HAP-1 (cell line): ENCODE measurements around the gene F10.

Experiments used
- DNase-seq, 2 experiments: peaks; one replicate each; pipeline ENCODE4 v3.0.0-alpha.2; 2016 to 2020; ENCODE audit warnings: low spot score in 2 of 2
- H3K27me3 ChIP-seq: fragments of 250-450 bp; sonication (Bioruptor Pico); 2 replicates; pipeline ENCODE4 v1.5.1; 2020; ENCODE audit warnings: low read depth, mild to moderate bottlenecking, moderate library complexity
- H3K36me3 ChIP-seq: fragments of 250-450 bp; sonication (Bioruptor Pico); replicated peaks from 2 replicates; pipeline ENCODE4 v1.5.1; 2020; ENCODE audit warnings: mild to moderate bottlenecking
- H3K4me1 ChIP-seq: fragments of 250-450 bp; sonication (Bioruptor Pico); 2 replicates; pipeline ENCODE4 v1.5.1; 2020; ENCODE audit warnings: mild to moderate bottlenecking
- H3K4me3 ChIP-seq: fragments of 250-450 bp; sonication (Bioruptor Pico); 2 replicates; pipeline ENCODE4 v1.5.1; 2020; ENCODE audit warnings: mild to moderate bottlenecking, moderate library complexity
- H3K9me3 ChIP-seq: fragments of 250-450 bp; sonication (Bioruptor Pico); 2 replicates; pipeline ENCODE4 v1.5.1; 2020; ENCODE audit warnings: mild to moderate bottlenecking, moderate library complexity
- in situ Hi-C: fragments of 300-500 bp; cut with MboI; formaldehyde crosslinking; loops from 3 replicates; pipeline ENCODE4 v1.14.3; 2020; ENCODE audit warnings: low sequenced_read_pairs, inconsistent platforms, mixed read lengths

F10 gene

GRCh38 chr13:113090806-113091205 lies 31.8 kb upstream of the F10 start:
- Histone ChIP-seq H3K27me3 (no peaks in the 10 kb centered on the region), H3K9me3 (no peaks in the 10 kb centered on the region), H3K36me3 (no peaks in the 10 kb centered on the region), H3K4me1 (peaks cover 14% of the 10 kb centered on the region), H3K4me3 (no peak overlapping the region)
- in situ Hi-C loops: no loop called here
- no peak for DNase-seq

- Histone ChIP-seq H3K36me3 (no peaks in the 10 kb centered on the region), H3K9me3 (no peaks in the 10 kb centered on the region), H3K4me3 (no peak overlapping the region), H3K4me1 (peaks cover 14% of the 10 kb centered on the region), H3K27me3 (no peaks in the 10 kb centered on the region)
- in situ Hi-C loops: no loop called here
- DNase-seq: no peak
Measured at GRCh38 chr13:113091211-113091771, 31.3 kb upstream of the F10 start.

DNA sequence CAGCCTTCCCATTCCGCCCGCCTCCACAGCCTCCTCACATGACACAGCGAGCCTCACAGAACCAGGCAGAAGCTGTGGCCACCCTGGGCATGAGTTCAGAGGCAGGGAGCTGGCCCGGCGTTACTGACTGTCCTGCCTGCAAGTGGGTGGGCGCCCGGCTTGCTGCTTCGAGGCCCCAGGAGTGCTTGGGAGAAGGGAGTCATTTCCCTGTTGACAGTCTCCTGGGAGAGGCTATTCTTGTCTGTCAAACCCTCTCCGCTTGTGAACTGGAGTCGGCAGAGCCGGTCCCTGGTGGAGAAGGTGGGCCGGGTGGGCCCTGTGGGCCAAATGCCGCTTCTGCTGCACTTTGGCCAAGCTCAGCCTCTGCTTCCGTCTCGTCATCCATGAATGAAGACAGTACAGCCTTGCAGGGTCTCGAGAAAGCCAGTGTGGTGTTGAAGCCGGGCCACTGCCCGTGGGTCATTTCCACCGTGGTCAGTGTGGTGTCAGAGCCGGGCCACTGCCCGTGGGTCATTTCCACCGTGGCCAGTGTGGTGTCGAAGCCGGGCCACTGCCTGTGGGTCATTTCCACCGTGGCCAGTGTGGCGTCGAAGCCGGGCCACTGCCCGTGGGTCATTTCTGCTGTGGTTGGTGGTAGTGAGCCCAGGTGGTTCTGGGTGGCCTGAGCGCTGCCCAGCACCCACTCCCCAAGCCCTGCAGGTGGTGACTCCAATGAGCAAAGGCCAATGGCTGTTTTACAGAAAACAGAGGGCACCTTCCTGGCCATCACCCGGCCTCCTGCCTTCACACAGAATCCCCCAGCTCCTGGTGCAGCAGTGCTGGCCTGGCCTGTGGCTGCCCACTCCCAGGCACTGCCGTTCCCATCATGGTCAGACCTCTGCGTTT lies 30.5 kb upstream of the F10 start:
- Histone ChIP-seq H3K9me3 (no peaks in the 10 kb centered on the region), H3K4me3 (no peak overlapping the region), H3K27me3 (no peaks in the 10 kb centered on the region), H3K36me3 (no peaks in the 10 kb centered on the region), H3K4me1 (peaks cover 14% of the 10 kb centered on the region)
- in situ Hi-C loops: no loop called here
- DNase-seq: no peak

DNA sequence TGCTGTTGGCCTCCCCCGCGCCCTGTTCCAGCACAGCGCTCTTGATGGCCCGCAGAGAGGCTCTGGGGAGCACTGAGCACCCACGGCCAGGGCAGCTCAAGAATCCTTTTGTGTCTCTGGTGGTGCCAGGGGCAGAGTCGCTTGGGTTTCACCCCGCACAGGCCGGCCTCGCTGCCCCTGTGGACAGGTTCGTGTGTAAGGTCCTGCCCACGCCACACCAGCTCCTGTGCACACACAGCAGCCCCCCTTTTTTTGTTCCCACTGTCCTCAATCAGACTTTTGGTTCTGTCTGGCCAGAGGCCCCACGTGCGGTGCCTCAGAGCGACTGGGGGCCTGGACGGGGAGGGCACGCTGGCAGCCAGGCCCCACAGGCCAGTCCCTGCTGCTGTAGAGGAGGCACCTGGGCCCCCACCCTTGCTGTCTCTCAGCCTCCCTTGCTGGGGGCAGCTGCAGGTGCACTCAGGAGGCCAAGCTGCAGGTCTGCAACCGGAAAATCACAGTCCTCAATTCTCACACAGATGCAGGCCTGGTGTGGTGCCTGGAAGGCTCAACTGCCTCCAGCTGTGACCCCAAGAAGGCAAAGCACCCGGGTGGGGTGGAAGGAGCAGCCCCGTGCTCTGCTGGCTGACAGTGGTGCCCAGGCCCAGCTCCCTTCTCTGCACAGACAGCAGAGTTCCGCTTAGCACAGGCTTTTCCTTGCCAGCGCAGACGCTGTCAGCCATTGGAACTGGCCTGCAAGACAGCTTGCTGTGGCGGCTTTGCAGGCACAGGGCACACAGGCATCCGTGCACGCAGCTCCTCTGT lies 29.6 kb upstream of the F10 start:
- in situ Hi-C loops: no loop called here
- Histone ChIP-seq H3K27me3 (no peaks in the 10 kb centered on the region), H3K9me3 (no peaks in the 10 kb centered on the region), H3K4me1 (peaks cover 14% of the 10 kb centered on the region), H3K4me3 (no peak overlapping the region), H3K36me3 (no peaks in the 10 kb centered on the region)
- DNase-seq: no peak

DNA sequence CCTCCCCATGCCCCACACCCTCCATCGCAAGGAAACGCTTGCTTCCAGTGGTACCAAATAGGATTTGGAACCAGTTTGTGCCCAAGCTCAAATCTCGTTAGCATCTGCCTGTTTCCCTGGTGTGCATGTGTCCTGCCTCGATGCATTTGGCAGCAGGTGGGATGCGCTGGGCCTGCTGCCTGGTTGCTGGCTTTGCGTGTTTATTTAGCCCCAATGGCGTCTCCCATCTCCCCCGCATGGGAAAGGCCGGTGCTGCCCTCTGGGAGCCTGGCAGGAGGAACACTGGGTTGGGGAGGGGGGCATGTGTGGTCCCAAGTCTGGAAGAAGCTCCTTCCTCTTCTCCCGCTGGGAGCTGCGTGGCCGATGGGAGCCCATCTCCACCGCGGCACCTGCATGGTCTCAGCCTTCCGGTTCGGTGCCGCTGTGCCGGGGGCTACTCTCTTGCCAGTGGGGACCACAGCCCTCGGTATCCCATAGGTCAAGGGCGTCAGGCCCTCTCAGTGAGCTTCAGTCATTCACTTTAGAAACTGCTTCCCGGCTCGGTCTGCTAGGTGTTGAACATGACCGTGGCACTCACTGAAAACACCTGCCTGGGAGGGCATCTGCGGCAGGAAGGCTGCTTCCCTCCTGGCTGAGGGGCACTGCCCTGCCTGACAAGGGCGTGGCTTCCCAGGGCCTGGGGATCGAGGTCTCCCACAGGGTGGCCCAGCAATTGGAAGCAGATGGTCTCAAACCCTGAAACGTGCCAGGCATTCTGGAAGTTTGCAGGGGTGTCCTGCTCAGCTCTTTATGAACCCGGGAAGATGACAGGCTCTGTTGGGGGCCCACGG lies 28.8 kb upstream of the F10 start:
- Histone ChIP-seq H3K4me1 (peaks cover 14% of the 10 kb centered on the region), H3K4me3 (no peak overlapping the region), H3K27me3 (no peaks in the 10 kb centered on the region), H3K9me3 (no peaks in the 10 kb centered on the region), H3K36me3 (no peaks in the 10 kb centered on the region)
- no peak for DNase-seq
- in situ Hi-C loops: no loop called here

- H3K4me3 ChIP-seq: no peak overlapping the region
- in situ Hi-C loops: no loop called here
- DNase-seq: no peak
- H3K9me3 ChIP-seq: no peaks in the 10 kb centered on the region
- H3K36me3 ChIP-seq: no peaks in the 10 kb centered on the region
- H3K27me3 ChIP-seq: no peaks in the 10 kb centered on the region
- peaks cover 14% of the 10 kb centered on the region for H3K4me1 ChIP-seq
Measured at GRCh38 chr13:113094410-113094800, 28.2 kb upstream of the F10 start.

DNA sequence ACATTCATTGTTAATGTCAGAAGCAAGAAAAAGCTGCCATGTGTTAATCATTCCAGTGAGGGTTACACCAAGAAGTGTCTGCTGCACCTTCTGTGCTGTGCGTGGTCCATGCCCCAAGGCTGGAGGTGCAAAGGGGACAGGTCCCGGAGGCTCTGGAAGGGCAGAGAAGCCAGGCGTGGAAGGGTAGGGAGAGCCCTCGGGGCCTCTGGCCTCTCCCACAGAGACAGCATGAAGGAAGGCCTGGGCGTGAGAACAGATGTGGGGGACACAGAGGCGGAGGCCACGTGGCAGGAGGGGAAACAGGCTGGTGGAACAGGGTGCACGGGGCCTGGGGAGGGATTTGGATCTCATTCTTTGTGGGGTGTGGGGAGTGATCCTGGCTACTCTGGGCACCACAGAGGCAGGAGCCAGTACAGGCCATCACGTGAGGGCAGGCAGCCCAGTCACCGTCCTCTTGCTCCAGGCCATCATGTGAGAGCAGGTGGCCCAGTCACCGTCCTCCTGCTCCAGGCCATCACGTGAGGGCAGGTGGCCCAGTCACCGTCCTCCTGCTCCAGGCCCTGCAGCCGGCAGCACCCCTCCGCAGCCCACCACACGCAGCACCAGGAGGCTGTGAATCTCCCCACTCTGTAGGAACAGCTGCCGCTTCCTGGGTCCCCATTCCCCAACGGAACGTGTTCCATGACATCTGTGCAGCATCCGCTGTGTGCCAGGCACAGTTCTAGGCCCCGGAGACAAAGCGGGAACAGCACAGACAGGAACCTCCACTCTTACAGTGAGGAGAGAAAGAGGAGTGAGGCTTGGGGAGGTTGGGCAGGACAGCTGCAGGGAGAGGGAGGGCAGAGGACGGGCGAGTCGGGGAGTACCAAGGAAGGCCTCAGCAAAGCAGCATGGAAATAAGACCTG lies 27.2 kb upstream of the F10 start:
- in situ Hi-C loops: no loop called here
- H3K27me3 ChIP-seq: no peaks in the 10 kb centered on the region
- H3K36me3 ChIP-seq: no peaks in the 10 kb centered on the region

DNA sequence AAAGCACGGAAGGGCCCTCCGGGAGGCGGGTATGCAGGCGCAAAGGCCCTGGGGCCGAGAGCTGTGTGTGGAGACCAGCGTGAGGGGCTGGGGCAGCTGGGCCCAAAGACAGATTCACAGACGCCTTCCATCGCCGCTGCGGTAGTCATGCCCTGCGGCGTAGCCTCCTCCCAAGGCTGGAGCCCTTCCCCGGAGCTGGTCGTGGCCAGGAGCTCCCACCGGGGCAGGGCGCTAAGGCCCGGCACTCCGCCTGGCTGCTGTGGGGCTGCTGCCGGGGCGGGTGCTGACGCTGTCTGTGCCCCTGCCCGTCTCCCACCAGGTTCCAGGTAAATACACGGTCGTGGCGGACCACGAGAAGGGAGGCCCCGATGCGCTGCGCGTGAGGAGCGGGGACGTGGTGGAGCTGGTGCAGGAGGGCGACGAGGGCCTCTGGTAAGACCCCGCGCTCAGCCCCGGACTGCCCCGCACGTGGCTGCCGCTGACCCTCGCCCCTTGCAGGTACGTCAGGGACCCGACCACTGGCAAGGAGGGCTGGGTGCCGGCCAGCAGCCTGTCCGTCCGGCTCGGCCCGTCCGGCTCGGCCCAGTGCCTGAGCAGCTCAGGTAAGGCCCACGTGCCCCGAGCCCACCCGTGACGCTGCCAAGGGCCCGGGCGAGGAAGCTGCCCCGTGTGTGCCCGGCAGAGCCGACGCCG lies 26.4 kb upstream of the F10 start:
- no peaks in the 10 kb centered on the region for H3K36me3 ChIP-seq
- no peak for DNase-seq
- H3K27me3 ChIP-seq: no peaks in the 10 kb centered on the region
- in situ Hi-C loops: no loop called here
- H3K4me3 ChIP-seq: no peak overlapping the region
- H3K9me3 ChIP-seq: no peaks in the 10 kb centered on the region
- peaks cover 14% of the 10 kb centered on the region for H3K4me1 ChIP-seq

More for the DNA sequence above, 27.2 kb upstream of the F10 start:
- H3K9me3 ChIP-seq: no peaks in the 10 kb centered on the region
- peak; percentile 78 to 88 for DNase-seq
- peaks cover 14% of the 10 kb centered on the region for H3K4me1 ChIP-seq
- H3K4me3 ChIP-seq: no peak overlapping the region

DNA sequence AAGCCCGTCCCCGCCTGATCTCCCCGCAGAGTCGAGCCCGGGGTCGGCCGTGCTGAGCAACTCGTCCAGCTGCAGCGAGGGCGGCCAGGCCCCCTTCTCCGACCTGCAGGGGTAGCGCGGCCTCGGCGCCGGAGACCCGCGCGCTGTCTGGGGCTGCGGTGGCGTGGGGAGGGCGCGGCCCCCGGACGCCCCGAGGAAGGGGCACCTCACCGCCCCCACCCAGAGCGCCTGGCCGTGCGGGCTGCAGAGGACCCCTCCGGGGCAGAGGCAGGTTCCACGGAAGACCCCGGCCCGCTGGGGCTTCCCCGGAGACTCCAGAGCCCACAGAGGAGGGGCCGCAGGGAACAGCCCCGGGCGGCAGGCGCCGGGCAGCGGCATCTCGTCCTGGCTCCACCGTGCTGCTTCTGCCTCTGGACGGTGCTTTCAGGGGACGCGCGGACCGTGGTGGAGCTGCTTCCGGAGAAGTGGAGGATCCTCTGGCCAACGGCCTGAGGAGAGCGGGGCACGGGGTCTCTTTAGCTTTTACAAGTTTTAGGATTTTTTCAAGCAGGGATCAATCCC lies 25.8 kb upstream of the F10 start:
- Histone ChIP-seq H3K4me1 (peaks cover 17% of the 10 kb centered on the region), H3K9me3 (no peaks in the 10 kb centered on the region), H3K27me3 (no peaks in the 10 kb centered on the region), H3K4me3 (no peak overlapping the region), H3K36me3 (no peaks in the 10 kb centered on the region)
- no peak for DNase-seq
- in situ Hi-C loops: no loop called here

DNA sequence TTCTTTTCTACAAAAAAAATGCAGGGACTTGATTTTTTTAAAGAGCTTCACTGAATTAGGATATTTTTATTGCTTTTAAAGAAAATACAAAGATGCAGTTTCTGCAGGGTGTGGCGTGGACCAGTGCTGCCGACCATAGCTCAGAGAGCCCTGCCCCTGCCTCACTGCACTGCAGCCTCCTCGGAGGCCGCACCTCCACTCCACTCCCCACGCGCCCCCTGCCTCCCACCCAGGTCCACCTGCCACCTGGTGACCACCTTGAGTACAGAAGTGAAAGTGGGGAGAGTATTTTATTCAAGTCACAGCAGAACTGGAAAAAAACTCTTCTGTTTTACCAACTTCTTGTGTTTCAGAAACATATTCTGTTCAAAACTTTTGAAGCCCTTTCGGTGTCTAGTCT lies 24.9 kb upstream of the F10 start:
- peaks cover 17% of the 10 kb centered on the region for H3K4me1 ChIP-seq
- in situ Hi-C loops: no loop called here
- no peak overlapping the region for H3K4me3 ChIP-seq
- no peaks in the 10 kb centered on the region for H3K36me3 ChIP-seq
- DNase-seq: no peak
- H3K27me3 ChIP-seq: no peaks in the 10 kb centered on the region
- H3K9me3 ChIP-seq: no peaks in the 10 kb centered on the region

DNA sequence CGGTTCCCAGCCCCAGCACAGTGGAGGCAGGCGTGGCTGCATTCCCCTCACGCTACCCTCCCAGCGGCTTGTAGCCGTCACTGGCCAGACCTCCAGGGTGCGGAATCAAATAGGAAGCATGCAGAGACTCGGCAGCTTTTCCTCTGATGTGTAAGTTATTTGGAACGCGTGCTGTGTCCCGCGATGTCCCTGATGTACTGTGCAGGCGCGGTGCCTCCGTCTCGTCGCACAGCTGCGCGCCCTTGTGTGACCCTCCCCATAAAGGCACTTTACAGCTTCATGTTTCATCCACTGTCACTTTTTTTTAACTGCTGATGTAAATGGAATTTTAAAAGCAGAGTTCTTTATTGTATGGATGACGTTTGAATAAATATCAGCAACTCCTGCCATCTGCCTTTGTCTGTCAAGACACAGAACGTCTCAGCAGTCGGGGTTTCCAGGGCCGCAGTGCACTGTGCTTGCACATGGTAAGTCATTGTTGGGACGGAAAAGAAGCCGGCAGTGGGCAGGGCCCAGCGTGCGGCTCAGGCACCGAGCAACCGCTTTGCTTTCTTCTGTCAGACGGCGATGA lies 24.4 kb upstream of the F10 start:
- in situ Hi-C loops: no loop called here
- Histone ChIP-seq H3K4me1 (peaks cover 17% of the 10 kb centered on the region), H3K27me3 (no peaks in the 10 kb centered on the region), H3K36me3 (no peaks in the 10 kb centered on the region), H3K4me3 (no peak overlapping the region), H3K9me3 (no peaks in the 10 kb centered on the region)
- DNase-seq: no peak

DNA sequence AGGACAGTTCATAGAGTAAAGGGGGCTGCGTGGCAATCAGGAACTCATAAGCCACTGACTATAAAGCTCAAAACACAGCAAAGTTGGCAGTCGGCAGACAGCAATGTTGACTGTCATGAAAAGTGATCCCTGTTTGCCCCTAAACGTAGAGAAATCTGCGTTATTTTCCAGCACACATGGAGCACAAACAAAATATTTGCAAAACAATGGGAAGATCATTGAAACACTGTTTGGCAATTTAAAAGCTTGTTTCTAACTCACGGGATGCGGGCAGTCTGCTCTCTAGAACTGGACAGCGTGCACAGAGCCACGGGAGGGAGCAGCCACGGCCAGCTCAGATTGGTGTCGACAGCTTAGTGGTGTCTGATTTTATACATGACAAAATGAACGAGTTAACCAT lies 23.5 kb upstream of the F10 start:
- no peak for DNase-seq
- Histone ChIP-seq H3K4me1 (peaks cover 17% of the 10 kb centered on the region), H3K9me3 (no peaks in the 10 kb centered on the region), H3K27me3 (no peaks in the 10 kb centered on the region), H3K36me3 (no peaks in the 10 kb centered on the region), H3K4me3 (no peak overlapping the region)
- in situ Hi-C loops: no loop called here
